CD14-positive monocyte (primary cell): ENCODE measurements around the gene TIFAB. TPM values are rescaled to one million over a fixed set of nuclear protein-coding genes. Genes with fewer than 3 reads are reported as not detected.
A peak's percentile ranks its signal among the peaks of the same experiment; 100 is the strongest.

Experiments
- DNase-seq, 3 donors: peaks; one replicate each; pipeline ENCODE4 v3.0.0-alpha.2; 2011 to 2022
- H2AFZ ChIP-seq: 2 replicates; pipeline ENCODE4 v1.6.0; 2012; ENCODE audit warnings: mild to moderate bottlenecking, low read depth, low read length, inconsistent platforms; ENCODE audit not compliant: insufficient read depth, poor library complexity, severe bottlenecking
- H3K27ac ChIP-seq, 2 donors: 1 replicate in 1 of 2; 2 replicates in 1 of 2; pipeline ENCODE4 v1.5.1; 2012 to 2013; ENCODE audit warnings: low read length in 2 of 2, control low read depth in 1 of 2, inconsistent platforms in 1 of 2, low read depth in 1 of 2, mild to moderate bottlenecking in 1 of 2
- H3K27me3 ChIP-seq, 2 donors: one replicate each; pipeline versions ENCODE4 v1.6.0 to v1.6.1; 2011 to 2013; ENCODE audit warnings: low read length in 2 of 2; ENCODE audit not compliant: control insufficient read depth in 2 of 2, insufficient read depth in 2 of 2
- H3K36me3 ChIP-seq, 2 donors: replicated peaks in 1 of 2; 1 replicate in 1 of 2; 2 replicates in 1 of 2; pipeline versions ENCODE4 v1.5.1 to v1.6.1; 2012 to 2013; ENCODE audit warnings: low read length in 2 of 2, control low read depth in 1 of 2, inconsistent platforms in 1 of 2, mild to moderate bottlenecking in 1 of 2; ENCODE audit not compliant: insufficient read depth in 2 of 2, control insufficient read depth in 1 of 2
- H3K4me1 ChIP-seq, 2 donors: 1 replicate in 1 of 2; 2 replicates in 1 of 2; pipeline versions ENCODE4 v1.5.1 to v1.6.1; 2012 to 2013; ENCODE audit warnings: low read length in 2 of 2, control low read depth in 1 of 2, inconsistent platforms in 1 of 2, mild to moderate bottlenecking in 1 of 2, moderate library complexity in 1 of 2; ENCODE audit not compliant: insufficient read depth in 2 of 2, control insufficient read depth in 1 of 2
- H3K4me2 ChIP-seq: replicated peaks from 2 replicates; pipeline ENCODE3; 2012; ENCODE audit warnings: low read length, moderate library complexity, mild to moderate bottlenecking; ENCODE audit not compliant: poor library complexity, severe bottlenecking; ENCODE audit errors: extremely low read depth
- H3K4me3 ChIP-seq, 3 experiments: fragments of 200-600 bp in 1 of 3; sonication (generic) in 1 of 3; replicated peaks in 1 of 3; 1 replicate in 2 of 3; 2 replicates in 1 of 3; pipeline ENCODE4 v1.5.1; 2011 to 2013; ENCODE audit warnings: low read length in 3 of 3, mild to moderate bottlenecking in 3 of 3, control low read depth in 2 of 3, low read depth in 2 of 3, inconsistent platforms in 1 of 3, moderate library complexity in 1 of 3
- H3K79me2 ChIP-seq: 2 replicates; pipeline ENCODE4 v1.6.0; 2012; ENCODE audit warnings: mild to moderate bottlenecking, control low read depth, inconsistent platforms, low read length, moderate library complexity; ENCODE audit not compliant: insufficient read depth
- H3K9ac ChIP-seq: 2 replicates; pipeline ENCODE4 v1.6.0; 2017; ENCODE audit warnings: low read length, mild to moderate bottlenecking; ENCODE audit not compliant: insufficient read depth, poor library complexity, severe bottlenecking
- H3K9me3 ChIP-seq, 2 donors: replicated peaks in 1 of 2; 1 replicate in 1 of 2; 2 replicates in 1 of 2; pipeline versions ENCODE4 v1.5.1 to v1.6.1; 2012 to 2013; ENCODE audit warnings: low read length in 2 of 2, control low read depth in 1 of 2; ENCODE audit not compliant: control insufficient read depth in 1 of 2, insufficient read depth in 1 of 2
- H4K20me1 ChIP-seq: 2 replicates; pipeline ENCODE4 v1.6.0; 2012; ENCODE audit warnings: mild to moderate bottlenecking, low read length, control low read depth, moderate library complexity; ENCODE audit not compliant: insufficient read depth
- H3K27ac Mint-ChIP-seq, 7 donors: one replicate each; pipeline ENCODE4 v1.8.0; 2020; ENCODE audit warnings: mild to moderate bottlenecking in 7 of 7, mixed read lengths in 7 of 7, moderate library complexity in 6 of 7, inconsistent platforms in 2 of 7
- H3K27me3 Mint-ChIP-seq, 3 donors: one replicate each; pipeline ENCODE4 v1.8.0; 2021 to 2022; ENCODE audit warnings: low read depth in 3 of 3, mild to moderate bottlenecking in 3 of 3, mixed read lengths in 3 of 3, moderate library complexity in 3 of 3, inconsistent platforms in 1 of 3
- H3K36me3 Mint-ChIP-seq, 2 donors: one replicate each; pipeline ENCODE4 v1.8.0; 2020; ENCODE audit warnings: mixed read lengths in 2 of 2, inconsistent platforms in 1 of 2, mild to moderate bottlenecking in 1 of 2
- H3K4me1 Mint-ChIP-seq: one replicate; pipeline ENCODE4 v1.8.0; 2020; ENCODE audit warnings: mild to moderate bottlenecking, mixed read lengths
- H3K4me3 Mint-ChIP-seq, 2 donors: one replicate each; pipeline ENCODE4 v1.8.0; 2020; ENCODE audit warnings: mild to moderate bottlenecking in 2 of 2, mixed read lengths in 2 of 2, moderate library complexity in 1 of 2
- H3K9me3 Mint-ChIP-seq, 7 donors: one replicate each; pipeline ENCODE4 v1.8.0; 2020 to 2022; ENCODE audit warnings: mixed read lengths in 7 of 7, mild to moderate bottlenecking in 6 of 7, moderate library complexity in 6 of 7, inconsistent platforms in 2 of 7
- WGBS: methylation state at CpG from one replicate; pipeline ENCODE4 v1.1.5; 2013; ENCODE audit warnings: missing lambda C conversion rate; ENCODE audit not compliant: insufficient coverage; 5-methylcytosine and 5-hydroxymethylcytosine counted together
- intact Hi-C, 2 donors: fragments of 100-400 bp; cut with micrococcal nuclease; formaldehyde crosslinking; loops; one replicate each; pipeline versions ENCODE4 v1.15.0 to v1.15.1; 2023
- polyA plus RNA-seq, 3 donors: library from polyadenylated mRNA; depleted of rRNA in 1 of 3; unstranded in 2 of 3; stranded (reverse) in 1 of 3; fragments of 300-500 nt in 2 of 3; fragments of >200 nt in 1 of 3; fragmentation: Illumina TruSeq in 2 of 3; gene quantifications; 1 replicate in 2 of 3; 2 replicates in 1 of 3; pipeline ENCODE4 v1.2.3, GENCODE V29; 2012 to 2021
- TF ChIP-seq, protein P1 (sequence below): fragments of 200-600 bp; IDR thresholded peaks from one replicate; pipeline ENCODE4 v1.8.0; 2022; ENCODE audit warnings: antibody characterized with exemption, mild to moderate bottlenecking

Gene TIFAB
- polyA plus RNA-seq, 3 donors: 0.29 to 0.71 (median 0.50) TPM

DNA sequence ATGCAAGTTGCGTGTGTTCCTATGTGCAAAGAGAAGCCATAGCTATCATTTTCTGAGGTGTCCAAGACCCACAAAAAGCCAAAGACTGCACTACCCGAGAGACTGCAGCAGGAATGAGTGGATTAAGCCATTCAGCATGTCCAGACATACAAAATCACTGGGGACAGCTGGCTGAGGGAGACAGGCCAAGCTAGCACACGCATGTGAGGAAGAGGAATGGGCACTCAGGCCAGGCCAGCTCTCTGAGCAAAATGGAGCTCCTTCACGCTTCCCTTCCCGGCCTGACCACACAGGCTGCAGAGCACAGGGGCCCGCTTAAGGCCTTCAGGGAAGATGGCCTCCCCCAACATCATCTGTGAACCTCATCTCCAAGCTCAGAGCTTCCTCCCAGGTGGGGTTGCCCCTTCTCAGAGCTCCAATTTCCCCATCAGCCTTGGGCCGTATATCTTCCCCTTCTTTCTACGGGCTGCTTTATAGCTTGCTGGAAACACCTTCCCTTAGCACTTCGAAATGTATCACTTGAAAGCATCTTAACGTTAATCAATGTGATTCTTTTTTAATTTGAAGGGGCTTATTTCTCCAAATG is 13.4 kb downstream of the TIFAB start:
- H3K9me3 Mint-ChIP-seq: peaks cover 0 to 2% (median 0%) of the 10 kb centered on the region in 7 donors
- peak overlapping the region in 1 of 3 experiments; percentile 72 for H3K4me3 ChIP-seq
- H3K4me1 Mint-ChIP-seq: peaks cover 90% of the 10 kb centered on the region
- peaks cover 43% of the 10 kb centered on the region for H3K79me2 ChIP-seq
- H3K4me1 ChIP-seq: peaks cover 94 to 95% of the 10 kb centered on the region in 2 donors
- H3K27me3 Mint-ChIP-seq: no peaks in the 10 kb centered on the region
- H3K4me2 ChIP-seq: no peak overlapping the region
- 70% methylated on average over 6 of the region's 10 CpGs for WGBS
- H3K27ac ChIP-seq: peak overlapping the region; percentile 84 to 85
- H3K9ac ChIP-seq: no peak overlapping the region
- no peaks in the 10 kb centered on the region for H3K27me3 ChIP-seq
- no peak overlapping the region for H2AFZ ChIP-seq
- peak overlapping the region; percentile 36 to 96 (median 91) for H3K27ac Mint-ChIP-seq
- intact Hi-C loops: loop anchor here in 1 of 2 donors (5.0 kb wide), 1 partner anchor 41 kb away; the partner anchor contains the start of gene MACROH2A1
- no peaks in the 10 kb centered on the region for H3K9me3 ChIP-seq
- no peak overlapping the region for H3K4me3 Mint-ChIP-seq
- DNase-seq: peak in 1 of 3 donors; percentile 47
- H4K20me1 ChIP-seq: no peaks in the 10 kb centered on the region
- H3K36me3 ChIP-seq: no peaks in the 10 kb centered on the region
- H3K36me3 Mint-ChIP-seq: peaks cover 0 to 7% of the 10 kb centered on the region in 2 donors
- TF ChIP-seq, protein P1, sequence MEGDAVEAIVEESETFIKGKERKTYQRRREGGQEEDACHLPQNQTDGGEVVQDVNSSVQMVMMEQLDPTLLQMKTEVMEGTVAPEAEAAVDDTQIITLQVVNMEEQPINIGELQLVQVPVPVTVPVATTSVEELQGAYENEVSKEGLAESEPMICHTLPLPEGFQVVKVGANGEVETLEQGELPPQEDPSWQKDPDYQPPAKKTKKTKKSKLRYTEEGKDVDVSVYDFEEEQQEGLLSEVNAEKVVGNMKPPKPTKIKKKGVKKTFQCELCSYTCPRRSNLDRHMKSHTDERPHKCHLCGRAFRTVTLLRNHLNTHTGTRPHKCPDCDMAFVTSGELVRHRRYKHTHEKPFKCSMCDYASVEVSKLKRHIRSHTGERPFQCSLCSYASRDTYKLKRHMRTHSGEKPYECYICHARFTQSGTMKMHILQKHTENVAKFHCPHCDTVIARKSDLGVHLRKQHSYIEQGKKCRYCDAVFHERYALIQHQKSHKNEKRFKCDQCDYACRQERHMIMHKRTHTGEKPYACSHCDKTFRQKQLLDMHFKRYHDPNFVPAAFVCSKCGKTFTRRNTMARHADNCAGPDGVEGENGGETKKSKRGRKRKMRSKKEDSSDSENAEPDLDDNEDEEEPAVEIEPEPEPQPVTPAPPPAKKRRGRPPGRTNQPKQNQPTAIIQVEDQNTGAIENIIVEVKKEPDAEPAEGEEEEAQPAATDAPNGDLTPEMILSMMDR: no peak

DNA sequence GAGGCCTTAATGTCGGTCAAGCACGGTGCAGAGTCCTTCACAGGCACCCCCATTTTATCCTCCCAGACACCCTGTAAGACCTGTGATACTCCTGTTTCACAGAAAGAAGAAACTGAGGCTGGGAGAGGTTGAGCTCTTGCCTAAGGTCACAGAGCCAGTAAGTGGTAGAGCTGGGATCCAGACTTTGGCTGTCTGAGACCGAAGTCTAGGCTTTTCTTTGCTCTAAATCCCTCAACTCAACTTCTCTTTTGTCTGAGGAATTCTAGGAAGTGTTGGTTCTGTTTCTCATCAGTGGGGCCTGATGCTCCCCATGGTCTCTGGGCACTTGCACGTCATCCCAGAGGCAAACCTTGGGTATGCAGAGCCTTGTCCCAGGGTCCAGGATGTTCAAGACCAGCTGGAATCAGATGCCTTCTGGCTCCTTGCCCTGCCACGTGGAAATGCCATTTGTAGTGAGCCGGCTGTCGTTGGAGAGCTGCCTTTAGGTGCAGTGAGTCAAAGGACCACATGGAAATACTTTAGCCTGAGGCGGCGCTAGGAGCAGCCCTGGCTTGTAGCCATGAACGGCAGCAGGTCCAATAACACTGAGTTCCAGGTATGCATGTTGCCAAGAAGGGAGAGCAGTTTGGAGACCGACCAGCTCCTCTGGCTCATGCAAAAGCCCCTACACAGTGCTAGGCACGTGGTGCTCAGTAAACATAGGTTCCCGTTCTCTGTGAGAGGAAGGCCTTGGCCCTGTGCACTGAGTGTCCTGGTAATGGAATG is 14.2 kb downstream of the TIFAB start:
- Histone ChIP-seq H3K27me3 (no peaks in the 10 kb centered on the region), H3K4me1 (peaks cover 94 to 98% of the 10 kb centered on the region in 2 donors), H3K79me2 (peaks cover 37% of the 10 kb centered on the region), H3K9me3 (no peaks in the 10 kb centered on the region), H4K20me1 (no peaks in the 10 kb centered on the region), H3K27ac (peak overlapping the region; percentile 84 to 85), H3K4me2 (peak overlapping the region; percentile 78), H3K4me3 (peak overlapping the region in 1 of 3 experiments; percentile 72), H3K9ac (no peak overlapping the region), H2AFZ (peak overlapping the region; percentile 82), H3K36me3 (no peaks in the 10 kb centered on the region)
- H3K36me3 Mint-ChIP-seq: peaks cover 0 to 3% of the 10 kb centered on the region in 2 donors
- DNase-seq: peak in 2 of 3 donors; percentile 47 to 49
- intact Hi-C loops: loop anchor here in 1 of 2 donors (5.0 kb wide), 1 partner anchor 41 kb away; the partner anchor contains the start of gene MACROH2A1
- peaks cover 92% of the 10 kb centered on the region for H3K4me1 Mint-ChIP-seq
- peak overlapping the region; percentile 70 to 86 for H3K4me3 Mint-ChIP-seq
- TF ChIP-seq, protein P1: no peak
- no peaks in the 10 kb centered on the region for H3K27me3 Mint-ChIP-seq
- WGBS: 54% methylated on average over 7 of the region's 13 CpGs
- H3K9me3 Mint-ChIP-seq: peaks cover 0 to 2% (median 0%) of the 10 kb centered on the region in 7 donors
- peak overlapping the region; percentile 90 to 96 (median 93) for H3K27ac Mint-ChIP-seq
